ENCODE data around the gene TDRD7. TPM values are rescaled to one million over a fixed set of nuclear protein-coding genes. Genes with fewer than 3 reads are reported as not detected.

Gene TDRD7
- total and polyA plus RNA-seq, 2 of the 8 experiments (the other 6 are each of a cell fraction or from before 2014, with no cell fraction given) = 1.2 to 2.3 TPM

DNA sequence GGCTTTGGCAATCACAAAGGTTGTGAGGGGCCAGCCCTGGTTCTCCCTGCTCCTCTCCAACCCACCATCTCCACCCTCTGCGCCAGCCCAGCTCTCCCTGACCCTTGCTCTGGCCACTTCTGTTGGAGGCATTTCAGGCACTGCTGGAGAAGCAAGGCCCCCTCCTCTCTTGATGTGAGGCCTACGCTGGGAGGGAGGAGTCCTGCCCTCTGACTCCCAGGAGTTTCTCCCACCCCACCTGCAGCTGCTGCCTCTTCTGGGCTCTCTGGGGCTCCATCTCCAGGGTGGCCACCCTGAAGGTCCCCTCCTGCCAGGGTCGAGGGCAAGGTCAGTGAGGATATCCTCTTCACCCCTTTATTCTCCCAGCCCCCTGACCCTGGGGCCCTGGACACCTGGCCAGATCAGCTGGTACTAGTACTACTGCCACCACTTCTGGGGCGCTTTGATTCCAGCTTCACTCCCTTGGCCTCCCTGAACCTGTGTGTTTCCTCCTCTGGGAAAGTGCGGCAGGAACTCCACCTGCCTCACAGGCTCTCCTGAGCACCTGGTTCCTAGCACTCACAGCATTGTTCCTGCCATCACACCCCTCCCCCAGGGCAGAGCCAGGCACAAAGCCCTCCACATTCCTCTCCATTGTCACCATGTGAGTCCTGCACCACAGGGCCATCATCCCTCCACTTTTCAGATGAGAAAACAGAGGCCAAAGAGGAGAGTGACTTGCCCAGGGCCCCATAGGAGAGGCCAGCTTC lies 23.8 kb upstream of the TDRD7 start (continued):
- TF ChIP-seq GTF2F1 (IDR thresholded peaks at IDR 0.05; ENCODE audit: borderline replicate concordance, low read depth, low read length) (no peak), POLR2AphosphoS5 (IDR thresholded peaks at IDR 0.05; ENCODE audit: low read depth, low read length) (no peak), CHD1 (IDR thresholded peaks at IDR 0.05; ENCODE audit: low read depth, low read length) (no peak), HDAC6 (IDR thresholded peaks at IDR 0.05; ENCODE audit: low read depth, low read length) (no peak), YY1 (IDR thresholded peaks at IDR 0.05; ENCODE audit: low read depth, low read length) (no peak), SRF (IDR thresholded peaks at IDR 0.05; ENCODE audit: low read depth, low read length) (no peak), EGR1 (IDR thresholded peaks at IDR 0.05; ENCODE audit: borderline replicate concordance, low read depth, low read length) (no peak), KDM1A (IDR thresholded peaks at IDR 0.05; ENCODE audit: borderline replicate concordance, low read length) (peak; percentile 77; the same call in 1 of the 2 replicates), RAD21 (IDR thresholded peaks at IDR 0.05 in 1 of 2, conservative IDR thresholded peaks at IDR 0.05 in 1 of 2; ENCODE audit: low read depth in 2 of 2, low read length in 2 of 2) (no peak), CREB1 (IDR thresholded peaks at IDR 0.05) (no peak), CEBPB (IDR thresholded peaks at IDR 0.05; ENCODE audit: low read depth, low read length) (no peak), TBP (IDR thresholded peaks at IDR 0.05; ENCODE audit: low read depth, low read length) (no peak), POU5F1 (IDR thresholded peaks at IDR 0.05; ENCODE audit: low read depth, low read length) (no peak), HDAC2 (IDR thresholded peaks at IDR 0.05; ENCODE audit: borderline replicate concordance in 1 of 2, low read depth in 2 of 2, low read length in 2 of 2) (no peak), ZNF274 (IDR thresholded peaks at IDR 0.05; ENCODE audit: borderline replicate concordance, extremely low read depth, low read length) (no peak), CBX8 (IDR thresholded peaks at IDR 0.05; ENCODE audit: borderline replicate concordance, low read depth, low read length) (no peak), TAF7 (optimal IDR thresholded peaks at IDR 0.05; ENCODE audit: borderline replicate concordance, low read depth, low read length) (no peak)
- TF ChIP-seq, protein P1, sequence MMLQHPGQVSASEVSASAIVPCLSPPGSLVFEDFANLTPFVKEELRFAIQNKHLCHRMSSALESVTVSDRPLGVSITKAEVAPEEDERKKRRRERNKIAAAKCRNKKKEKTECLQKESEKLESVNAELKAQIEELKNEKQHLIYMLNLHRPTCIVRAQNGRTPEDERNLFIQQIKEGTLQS (IDR thresholded peaks at IDR 0.05; ENCODE audit: insufficient read depth, low read depth, low read length) = no peak
- TF ChIP-seq, protein P2, sequence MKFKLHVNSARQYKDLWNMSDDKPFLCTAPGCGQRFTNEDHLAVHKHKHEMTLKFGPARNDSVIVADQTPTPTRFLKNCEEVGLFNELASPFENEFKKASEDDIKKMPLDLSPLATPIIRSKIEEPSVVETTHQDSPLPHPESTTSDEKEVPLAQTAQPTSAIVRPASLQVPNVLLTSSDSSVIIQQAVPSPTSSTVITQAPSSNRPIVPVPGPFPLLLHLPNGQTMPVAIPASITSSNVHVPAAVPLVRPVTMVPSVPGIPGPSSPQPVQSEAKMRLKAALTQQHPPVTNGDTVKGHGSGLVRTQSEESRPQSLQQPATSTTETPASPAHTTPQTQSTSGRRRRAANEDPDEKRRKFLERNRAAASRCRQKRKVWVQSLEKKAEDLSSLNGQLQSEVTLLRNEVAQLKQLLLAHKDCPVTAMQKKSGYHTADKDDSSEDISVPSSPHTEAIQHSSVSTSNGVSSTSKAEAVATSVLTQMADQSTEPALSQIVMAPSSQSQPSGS (IDR thresholded peaks at IDR 0.05; ENCODE audit: low read length) = no peak
- TF ChIP-seq, protein P3, sequence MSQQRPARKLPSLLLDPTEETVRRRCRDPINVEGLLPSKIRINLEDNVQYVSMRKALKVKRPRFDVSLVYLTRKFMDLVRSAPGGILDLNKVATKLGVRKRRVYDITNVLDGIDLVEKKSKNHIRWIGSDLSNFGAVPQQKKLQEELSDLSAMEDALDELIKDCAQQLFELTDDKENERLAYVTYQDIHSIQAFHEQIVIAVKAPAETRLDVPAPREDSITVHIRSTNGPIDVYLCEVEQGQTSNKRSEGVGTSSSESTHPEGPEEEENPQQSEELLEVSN (IDR thresholded peaks at IDR 0.05) = peak; percentile 84
- TF ChIP-seq, protein P4, sequence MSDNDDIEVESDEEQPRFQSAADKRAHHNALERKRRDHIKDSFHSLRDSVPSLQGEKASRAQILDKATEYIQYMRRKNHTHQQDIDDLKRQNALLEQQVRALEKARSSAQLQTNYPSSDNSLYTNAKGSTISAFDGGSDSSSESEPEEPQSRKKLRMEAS (IDR thresholded peaks at IDR 0.05) = peak; percentile 86

All from H1 (cell line).